LNCaP clone FGC (cell line): ENCODE data around the gene TMEM238L.

ENCODE experiments used
- DNase-seq: peaks from one replicate; pipeline ENCODE4 v3.0.0-alpha.2; 2011; ENCODE audit warnings: low read depth
- H3K4me3 ChIP-seq: 2 replicates; pipeline ENCODE4 v1.5.1; 2011; ENCODE audit warnings: mild to moderate bottlenecking, low read depth, low read length, control low read depth
- TF ChIP-seq, protein P1 (sequence below): IDR thresholded peaks from 2 replicates; pipeline ENCODE4 v1.5.1; 2012; ENCODE audit warnings: mild to moderate bottlenecking; ENCODE audit not compliant: control insufficient read depth, insufficient read depth; ENCODE audit errors: extremely low read depth

TMEM238L gene

DNA sequence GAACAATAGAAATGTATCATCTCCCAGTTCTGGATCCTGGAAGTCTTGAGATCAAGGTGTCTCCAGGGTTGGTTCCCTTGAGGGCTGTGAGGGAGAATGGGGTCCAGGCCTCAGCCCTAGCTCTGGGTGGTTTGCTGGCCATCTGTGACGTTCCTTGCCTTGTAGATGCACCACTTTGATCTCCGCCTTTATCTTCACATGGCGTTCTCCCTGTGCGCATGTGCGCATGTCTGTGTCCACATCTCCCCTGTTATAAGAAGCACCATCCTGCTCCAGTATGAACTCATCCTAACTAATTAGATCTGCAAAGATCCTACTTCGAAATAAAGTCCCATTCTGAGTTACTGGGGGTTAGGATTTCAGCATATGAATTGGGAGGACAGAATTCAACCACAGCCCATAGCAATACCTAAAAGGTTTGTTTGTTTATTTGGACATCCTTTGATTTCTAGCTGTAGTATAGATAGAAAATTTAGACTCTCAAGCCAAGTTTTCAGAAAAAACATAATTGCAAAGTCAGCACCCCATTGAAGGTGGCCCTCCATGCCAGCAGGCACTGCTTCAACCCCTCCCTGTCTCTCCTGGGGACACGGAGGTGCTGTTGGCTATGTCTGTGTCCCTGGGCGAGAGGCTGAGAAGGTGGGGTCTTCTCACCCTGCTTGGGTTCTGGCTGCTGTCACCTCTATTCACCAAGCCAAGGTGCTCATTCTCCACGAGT is 2.8 kb upstream of the TMEM238L start:
- TF ChIP-seq, protein P1, sequence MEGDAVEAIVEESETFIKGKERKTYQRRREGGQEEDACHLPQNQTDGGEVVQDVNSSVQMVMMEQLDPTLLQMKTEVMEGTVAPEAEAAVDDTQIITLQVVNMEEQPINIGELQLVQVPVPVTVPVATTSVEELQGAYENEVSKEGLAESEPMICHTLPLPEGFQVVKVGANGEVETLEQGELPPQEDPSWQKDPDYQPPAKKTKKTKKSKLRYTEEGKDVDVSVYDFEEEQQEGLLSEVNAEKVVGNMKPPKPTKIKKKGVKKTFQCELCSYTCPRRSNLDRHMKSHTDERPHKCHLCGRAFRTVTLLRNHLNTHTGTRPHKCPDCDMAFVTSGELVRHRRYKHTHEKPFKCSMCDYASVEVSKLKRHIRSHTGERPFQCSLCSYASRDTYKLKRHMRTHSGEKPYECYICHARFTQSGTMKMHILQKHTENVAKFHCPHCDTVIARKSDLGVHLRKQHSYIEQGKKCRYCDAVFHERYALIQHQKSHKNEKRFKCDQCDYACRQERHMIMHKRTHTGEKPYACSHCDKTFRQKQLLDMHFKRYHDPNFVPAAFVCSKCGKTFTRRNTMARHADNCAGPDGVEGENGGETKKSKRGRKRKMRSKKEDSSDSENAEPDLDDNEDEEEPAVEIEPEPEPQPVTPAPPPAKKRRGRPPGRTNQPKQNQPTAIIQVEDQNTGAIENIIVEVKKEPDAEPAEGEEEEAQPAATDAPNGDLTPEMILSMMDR = no peak
- H3K4me3 ChIP-seq = no peak overlapping the region
- DNase-seq = no peak

DNA sequence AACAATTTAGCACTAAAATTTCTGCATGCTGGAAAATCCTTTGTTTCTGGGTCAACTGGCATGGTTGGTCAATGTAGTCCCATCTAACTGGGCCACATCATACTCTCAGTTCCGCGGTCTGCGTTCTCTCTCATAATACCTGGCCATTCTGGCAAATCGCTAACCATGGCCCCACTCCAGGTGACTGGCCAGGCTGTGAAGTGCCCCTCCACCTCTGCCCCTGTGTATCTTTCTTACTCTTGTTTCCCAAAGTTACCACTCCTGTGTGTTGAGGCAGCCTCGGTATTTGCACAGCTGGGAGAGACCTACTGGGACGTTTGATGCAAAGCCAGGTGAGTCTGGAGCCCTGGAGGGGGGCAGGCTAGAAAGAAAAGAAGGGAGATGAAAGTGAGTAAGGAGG is 2.0 kb upstream of the TMEM238L start:
- TF ChIP-seq, protein P1 = no peak
- DNase-seq = no peak
- no peak overlapping the region for H3K4me3 ChIP-seq

DNA sequence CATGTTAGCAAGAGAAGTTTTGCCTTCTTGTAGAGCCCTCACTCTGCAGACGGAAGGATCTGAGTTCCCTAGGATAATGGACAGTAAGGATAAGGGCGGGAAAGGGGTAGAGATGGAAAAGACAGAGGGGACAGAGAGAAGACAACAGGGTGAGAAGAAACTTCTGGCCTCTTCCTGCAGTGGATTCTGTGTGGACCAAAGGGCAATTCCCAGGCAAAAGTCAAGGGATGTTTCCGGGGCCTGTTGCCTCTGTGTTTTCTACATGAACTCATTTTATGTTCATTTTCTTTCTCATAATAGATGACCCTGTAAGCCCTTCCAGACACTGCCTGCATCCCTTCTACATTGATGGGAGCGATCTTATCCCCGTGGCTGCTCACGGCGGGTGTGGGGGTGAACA is 647 bp upstream of the TMEM238L start:
- no peak for DNase-seq
- H3K4me3 ChIP-seq = no peak overlapping the region
- TF ChIP-seq, protein P1 = no peak

DNA sequence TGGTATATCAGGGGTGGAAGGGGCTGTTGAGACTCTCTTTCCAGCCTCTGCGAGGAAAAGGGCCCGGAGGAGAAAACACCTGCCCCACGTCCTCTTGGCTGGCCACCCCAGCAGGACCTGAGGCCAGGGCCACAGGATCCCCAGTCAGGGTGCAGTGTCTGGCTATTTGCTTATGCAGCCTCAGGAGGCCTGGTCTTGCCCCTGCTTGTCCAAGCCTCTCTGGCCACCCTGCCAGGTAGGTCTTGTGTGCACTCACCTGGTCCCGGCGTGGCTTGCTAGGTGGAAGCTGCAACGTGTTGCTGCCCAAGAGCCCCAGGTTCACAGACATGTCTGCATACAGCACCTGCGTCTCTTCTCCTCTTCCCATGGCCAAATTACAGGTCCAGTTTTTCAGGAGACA is 549 bp downstream of the TMEM238L start:
- H3K4me3 ChIP-seq = no peak overlapping the region
- DNase-seq = no peak
- TF ChIP-seq, protein P1 = no peak

DNA sequence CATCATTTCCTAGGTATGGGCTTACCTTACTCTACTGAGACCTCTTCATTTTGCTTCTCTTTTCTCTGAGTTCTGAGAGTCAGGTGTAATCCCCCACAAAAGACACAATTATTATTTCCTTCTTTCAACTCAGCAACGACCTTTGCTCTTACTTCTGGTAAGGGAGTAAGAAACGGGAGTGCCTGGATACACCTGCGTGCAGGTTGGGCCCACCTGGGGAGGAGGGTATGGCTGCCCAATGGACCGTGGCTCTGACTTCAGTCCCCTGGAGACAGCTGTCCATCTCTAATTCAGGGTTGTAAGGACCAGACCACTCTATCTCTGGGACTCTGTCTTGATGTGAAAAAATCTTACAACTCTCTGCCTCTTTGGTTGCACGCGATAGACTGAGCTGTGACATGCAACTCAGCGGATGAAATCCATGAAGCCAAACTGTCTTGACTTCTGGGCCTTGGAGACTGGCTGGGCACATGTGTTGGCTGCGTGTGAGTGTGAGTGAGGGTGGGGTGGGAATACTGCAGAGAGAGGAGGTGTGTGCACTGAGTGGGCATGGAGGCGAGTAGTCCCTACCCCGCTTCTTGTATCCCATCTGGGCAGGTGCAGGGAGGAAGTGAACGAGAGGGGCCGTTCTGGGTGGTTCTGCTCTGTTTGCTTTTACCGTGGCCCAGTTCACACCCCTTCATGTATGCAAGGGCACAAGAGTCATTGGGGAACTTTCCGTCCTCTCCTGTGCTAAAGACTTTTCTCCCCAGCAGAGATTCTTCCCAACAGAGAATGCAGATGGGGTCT is 1.2 kb downstream of the TMEM238L start:
- no peak overlapping the region for H3K4me3 ChIP-seq
- TF ChIP-seq, protein P1 = no peak
- DNase-seq = no peak

DNA sequence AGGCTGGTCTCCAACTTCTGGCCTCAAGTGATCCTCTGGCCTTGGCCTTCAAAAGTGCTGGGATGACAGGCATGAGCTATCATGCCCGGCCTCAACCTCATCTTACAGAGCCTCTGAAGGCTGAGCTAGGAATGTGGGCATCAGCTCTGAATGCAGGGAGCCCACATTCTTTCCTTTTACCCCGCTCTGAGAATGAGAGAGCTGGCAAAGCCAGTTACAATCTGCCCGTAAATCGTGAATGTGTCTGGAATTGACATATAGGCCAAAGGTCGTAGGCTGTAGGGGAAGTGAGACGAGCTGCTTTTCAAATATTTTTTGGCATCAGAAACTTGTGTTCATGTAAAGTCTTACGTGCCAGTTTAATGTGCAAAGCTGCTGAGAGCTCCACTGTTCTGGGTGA is 4.5 kb downstream of the TMEM238L start:
- DNase-seq = no peak
- no peak overlapping the region for H3K4me3 ChIP-seq
- TF ChIP-seq, protein P1 = no peak

DNA sequence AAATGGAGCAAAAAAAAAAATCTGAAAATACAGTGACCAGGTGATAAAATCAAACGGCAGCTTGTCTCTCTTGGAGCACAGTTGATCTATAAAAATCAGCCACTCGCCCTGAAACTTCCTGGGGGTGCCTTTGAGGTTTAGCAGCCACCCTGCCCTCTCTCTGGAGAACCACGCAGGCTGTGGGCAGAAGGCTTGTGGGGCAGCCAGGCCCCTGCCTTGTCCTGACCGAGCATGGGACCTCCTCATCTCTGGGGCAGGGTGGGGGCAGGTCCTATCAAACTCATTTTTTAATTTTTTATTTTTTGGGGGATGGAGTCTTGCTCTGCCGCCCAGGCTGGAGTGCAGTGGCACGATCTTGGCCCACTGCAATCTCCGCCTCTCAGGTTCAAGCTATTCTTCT is 5.0 kb downstream of the TMEM238L start:
- TF ChIP-seq, protein P1 = no peak
- H3K4me3 ChIP-seq = no peak overlapping the region
- DNase-seq = no peak
